Hematopoietic multipotent progenitor cell treated with erythropoietin and hydrocortisone succinate and interleukin-3 and kit ligand, for 8 days (in vitro differentiated cells): Measurements from ENCODE around the gene RGS7.

ENCODE experiments used
- DNase-seq: peaks from one replicate; pipeline ENCODE4 v3.0.0-alpha.2; 2015

RGS7 gene

DNA sequence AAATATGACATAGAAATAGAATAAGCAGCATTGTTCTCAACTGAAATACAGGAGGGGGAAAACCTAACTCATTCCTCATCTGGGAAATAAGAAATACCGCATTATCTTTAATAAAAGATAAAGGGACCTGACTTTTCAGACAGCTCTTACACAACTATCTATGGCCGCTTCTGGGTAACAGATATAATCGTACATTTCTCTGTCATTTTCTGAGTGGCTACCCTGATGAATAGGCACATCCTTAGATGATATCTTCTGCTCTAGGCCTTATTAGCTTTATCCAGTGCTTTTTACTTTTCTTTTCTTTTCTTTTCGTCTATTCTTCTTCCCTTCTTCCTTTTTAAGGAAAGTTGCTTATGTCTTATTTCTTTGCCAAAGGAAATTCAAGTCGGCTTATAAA is 388.1 kb downstream of the RGS7 start:
- DNase-seq, result no peak

GRCh38 chr1:240967070-240967724 is 389.8 kb downstream of the RGS7 start:
- no peak for DNase-seq

DNA sequence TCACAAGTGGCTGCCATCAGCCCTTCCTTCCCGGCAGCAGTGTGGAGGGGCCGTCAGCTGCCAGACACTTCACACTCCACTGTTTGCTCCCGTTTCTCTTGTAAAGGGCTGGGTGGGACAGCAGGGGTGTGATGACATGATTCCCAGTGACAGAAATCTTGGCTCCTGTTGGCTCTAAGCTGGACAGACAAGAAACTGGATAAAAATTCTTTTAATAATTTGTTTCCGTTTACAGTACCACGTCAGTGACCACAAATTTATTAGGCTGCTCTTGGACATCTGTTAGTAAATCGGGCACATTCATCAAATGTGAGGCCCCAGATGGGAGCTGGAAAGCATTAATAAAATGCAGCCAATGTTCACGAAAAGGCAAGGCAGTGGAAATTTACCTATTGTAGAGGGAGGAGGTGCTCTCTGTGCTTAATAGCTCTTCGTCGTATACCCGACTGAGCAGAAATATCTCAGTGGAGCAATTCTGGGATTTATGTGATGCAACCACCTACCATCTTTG is 391.4 kb downstream of the RGS7 start:
- no peak for DNase-seq

- no peak for DNase-seq
Observed at GRCh38 chr1:240962086-240962485, 394.9 kb downstream of the RGS7 start.

GRCh38 chr1:240956424-240956823 is 400.6 kb downstream of the RGS7 start:
- no peak for DNase-seq

GRCh38 chr1:240956020-240956419 is 401.0 kb downstream of the RGS7 start:
- DNase-seq, result no peak

DNA sequence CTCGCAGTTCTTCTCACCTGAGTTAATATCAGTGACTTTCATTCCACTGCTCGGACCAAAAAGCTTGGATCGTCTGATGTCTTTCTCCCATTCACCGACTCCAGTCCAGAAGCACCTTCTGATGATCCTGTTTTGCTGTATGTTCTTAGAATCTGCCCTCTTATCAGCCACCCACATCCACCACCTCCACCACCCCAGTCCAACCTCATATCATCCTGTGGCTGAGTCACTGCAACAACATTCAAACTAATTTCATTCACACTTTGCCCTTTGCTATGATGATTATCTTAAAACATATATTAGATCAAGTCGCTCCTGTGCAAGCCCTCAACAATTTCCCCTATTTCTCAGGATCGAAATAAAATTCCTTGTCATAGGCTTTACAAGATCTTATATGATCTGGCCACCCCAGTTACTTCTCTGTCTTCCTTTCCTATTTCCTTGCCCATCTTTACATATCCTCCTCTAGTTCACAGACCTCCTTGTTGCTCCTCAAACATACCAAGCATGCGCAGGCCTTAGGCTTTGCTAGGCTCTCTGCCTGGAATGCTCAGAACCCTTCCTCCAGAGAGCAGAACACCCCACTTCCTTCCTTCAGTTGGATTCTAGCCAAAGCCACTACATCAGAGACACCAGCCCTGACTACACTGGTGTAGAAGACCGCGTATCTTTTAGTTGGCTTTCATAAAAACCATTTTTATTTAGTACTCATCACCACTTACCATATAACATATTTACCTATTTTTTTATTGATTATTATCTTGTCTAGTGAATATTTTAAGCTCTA is 409.4 kb downstream of the RGS7 start:
- DNase-seq, result peak; percentile 1

GRCh38 chr1:240946926-240947325 is 410.1 kb downstream of the RGS7 start:
- peak; percentile 32 for DNase-seq

DNA sequence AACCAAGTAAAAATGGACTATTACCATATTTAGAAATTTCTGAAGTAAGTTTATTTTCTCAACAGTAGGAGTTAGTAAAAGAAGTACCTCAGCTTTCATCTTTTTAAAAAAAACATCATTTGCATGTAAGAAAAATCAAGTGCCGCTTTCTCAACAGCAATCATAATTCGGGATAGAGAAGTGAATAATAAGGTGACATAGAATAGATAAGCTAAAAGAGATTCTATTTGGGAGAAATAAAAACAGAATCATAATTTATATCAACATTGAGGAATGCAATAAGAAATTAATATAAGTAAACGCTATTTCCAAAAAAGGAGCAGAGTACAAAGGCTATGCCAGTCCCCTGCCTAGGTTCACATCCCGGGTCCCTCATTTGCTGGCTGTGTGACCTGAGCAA is 414.1 kb downstream of the RGS7 start:
- no peak for DNase-seq

DNA sequence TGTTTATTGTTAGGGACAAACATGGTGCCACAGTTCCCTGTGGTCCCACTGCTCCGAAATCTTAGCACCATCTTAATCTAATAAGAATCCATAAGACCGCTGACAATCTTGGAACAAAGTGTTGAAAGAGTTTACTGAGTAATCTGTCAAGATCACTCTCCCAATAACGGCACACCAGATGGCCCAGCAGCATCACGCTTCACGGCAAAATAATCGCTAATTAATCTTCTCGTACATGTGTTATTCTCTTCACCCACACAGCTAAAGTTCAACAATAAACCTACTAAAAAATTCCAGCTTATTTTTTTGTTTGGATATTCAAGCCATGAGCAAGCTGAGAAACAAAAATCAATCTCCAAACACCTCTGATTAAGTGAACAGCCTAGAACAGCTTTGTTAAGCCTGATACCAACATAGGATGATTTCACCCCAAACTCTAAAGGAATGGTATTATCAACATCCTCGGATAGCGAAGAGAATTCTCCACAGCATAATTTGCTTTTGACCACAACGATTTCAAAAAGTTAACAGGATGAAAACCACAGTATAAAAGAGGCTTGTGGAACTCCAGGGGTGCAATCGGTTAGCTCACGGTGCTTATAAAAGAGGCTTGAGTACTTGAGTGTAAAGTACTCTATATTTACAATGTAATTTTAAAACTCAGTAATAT is 415.2 kb downstream of the RGS7 start:
- DNase-seq, result no peak

DNA sequence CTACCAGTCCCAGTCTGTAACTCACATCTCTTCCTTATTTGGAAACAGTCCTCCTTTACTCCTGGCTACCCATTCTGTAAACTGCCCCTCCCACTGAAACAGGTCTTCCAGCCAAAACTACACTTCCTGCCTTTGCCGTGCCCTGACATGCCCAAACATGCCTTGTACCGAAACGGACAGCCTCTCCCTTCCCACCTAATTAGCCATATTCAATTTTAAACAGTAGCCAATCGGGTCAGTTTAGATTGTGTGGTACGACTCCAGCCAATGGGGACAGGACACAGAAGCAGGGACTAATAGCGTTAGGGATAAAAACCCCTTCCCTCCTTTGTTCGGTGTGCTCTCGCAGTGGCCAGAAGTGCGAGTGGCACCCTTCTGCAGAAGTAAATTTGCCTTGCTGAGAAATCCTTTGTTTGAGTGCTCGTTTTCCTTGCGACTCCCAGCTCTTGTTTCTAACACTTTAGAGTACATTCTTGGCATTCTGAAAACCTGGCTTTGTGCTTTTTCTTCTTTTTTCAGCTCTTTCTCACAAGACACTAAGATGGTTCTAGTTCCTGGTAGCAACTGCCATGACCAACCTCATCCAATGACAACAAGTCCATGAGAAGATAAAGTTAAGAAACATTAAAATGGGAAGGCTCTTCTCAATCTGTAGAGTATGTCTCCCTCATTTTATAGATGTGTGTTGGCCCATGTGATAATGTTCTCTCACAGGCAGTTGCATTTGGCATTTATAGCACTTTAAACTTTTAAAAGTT is 419.9 kb downstream of the RGS7 start:
- DNase-seq, result no peak

- no peak for DNase-seq
Observed at GRCh38 chr1:240935920-240936319, 421.1 kb downstream of the RGS7 start.

- DNase-seq, result no peak
Observed at GRCh38 chr1:240931031-240931430, 426.0 kb downstream of the RGS7 start.

DNA sequence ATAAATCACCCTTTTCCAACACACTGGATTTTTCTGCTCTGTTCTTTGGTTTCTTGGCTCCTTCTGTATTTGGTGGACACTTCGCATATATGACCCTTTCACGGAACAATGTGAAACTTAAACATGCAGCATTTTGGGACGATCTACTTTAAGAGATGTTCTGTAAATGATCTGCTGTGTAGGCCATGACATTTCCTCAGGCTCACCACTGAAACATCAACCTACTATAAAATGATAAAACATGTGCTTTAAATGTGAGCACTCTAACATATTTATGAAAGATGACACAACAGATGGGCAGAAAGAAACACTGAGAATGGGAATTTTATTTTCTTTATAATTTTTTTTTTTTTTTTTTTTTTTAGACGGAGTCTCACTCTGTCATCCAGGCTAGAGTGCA is 428.7 kb downstream of the RGS7 start:
- DNase-seq, result no peak

GRCh38 chr1:240927821-240928220 is 429.2 kb downstream of the RGS7 start:
- no peak for DNase-seq

DNA sequence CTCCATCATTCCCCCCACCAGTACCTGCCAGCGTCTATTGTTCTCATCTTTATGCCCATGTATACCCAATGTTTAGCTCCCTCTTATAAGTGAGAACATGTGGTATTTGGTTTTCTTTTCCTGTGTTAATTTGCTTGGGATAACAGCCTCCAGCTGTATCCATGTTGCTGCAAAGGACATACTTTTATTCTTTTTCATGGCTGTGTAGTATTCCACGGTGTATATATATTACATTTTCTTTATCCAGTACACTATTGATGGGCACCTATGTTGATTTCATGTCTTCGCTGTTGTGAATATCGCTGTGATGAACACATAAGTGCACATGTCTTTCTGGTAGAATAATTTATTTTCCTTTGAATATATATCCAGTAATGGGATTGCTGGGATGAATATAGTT is 431.7 kb downstream of the RGS7 start:
- DNase-seq, result no peak

DNA sequence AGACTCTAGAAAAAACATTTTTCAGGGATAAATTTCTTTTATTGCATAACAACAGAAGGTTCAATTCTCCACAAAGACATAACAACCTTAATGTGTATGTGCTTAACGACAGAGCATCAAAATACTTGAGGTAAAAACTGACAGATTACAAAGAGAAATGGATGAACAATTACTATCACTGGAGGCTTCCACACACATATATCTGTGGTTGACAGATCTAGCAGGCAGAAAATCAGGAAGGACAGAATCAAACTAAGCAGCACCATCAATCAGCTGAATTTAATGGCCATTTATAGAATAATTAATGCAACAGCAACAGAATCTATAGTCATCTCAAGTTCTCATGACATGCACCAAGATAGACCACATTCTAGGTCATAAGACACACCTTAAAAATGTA is 439.0 kb downstream of the RGS7 start:
- DNase-seq, result no peak

GRCh38 chr1:240914506-240914905 is 442.5 kb downstream of the RGS7 start:
- no peak for DNase-seq

- DNase-seq, result no peak
Observed at GRCh38 chr1:240912821-240913220, 444.2 kb downstream of the RGS7 start.

- no peak for DNase-seq
Observed at GRCh38 chr1:240909701-240910457, 447.1 kb downstream of the RGS7 start.

- DNase-seq, result no peak
Observed at GRCh38 chr1:240906477-240906876, 450.5 kb downstream of the RGS7 start.

DNA sequence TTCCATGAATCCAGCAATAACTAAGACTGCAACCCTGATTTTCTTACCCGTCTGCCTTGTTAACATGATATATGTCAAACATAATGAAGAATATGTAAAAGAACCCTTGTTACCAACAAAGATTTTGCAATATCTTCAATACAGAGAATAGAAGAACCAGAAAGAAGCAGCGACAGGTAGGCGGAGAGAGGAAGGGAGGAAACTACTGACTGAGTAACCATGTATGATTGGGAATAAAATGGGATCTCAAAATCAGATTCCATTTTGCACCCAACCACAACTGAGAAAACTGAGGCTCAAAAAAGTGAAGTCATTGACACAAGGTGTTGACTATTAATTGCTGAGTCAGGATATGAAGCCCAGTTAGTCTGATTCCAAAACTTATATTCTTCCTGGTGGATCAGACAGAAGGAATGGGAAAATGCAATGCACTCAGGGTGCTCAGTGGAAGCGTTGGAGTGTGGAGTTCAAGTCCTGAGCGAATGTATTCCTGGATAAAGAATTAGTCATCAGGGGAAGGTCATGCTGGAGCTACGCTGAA is 451.7 kb downstream of the RGS7 start:
- no peak for DNase-seq
